HG03558 (cell line): Measurements from ENCODE around the gene CHRM4.

Experiments used
- ATAC-seq: cut with Tn5 transposase; IDR thresholded peaks from one replicate; pipeline ENCODE4 v1.9.1; 2021; ENCODE audit warnings: moderate number of reproducible peaks; ENCODE audit not compliant: unreplicated experiment; ENCODE audit errors: extremely low read depth

The CHRM4 gene

GRCh38 chr11:46404476-46405017, 13.0 kb upstream of the CHRM4 start:
- no peak for ATAC-seq

DNA sequence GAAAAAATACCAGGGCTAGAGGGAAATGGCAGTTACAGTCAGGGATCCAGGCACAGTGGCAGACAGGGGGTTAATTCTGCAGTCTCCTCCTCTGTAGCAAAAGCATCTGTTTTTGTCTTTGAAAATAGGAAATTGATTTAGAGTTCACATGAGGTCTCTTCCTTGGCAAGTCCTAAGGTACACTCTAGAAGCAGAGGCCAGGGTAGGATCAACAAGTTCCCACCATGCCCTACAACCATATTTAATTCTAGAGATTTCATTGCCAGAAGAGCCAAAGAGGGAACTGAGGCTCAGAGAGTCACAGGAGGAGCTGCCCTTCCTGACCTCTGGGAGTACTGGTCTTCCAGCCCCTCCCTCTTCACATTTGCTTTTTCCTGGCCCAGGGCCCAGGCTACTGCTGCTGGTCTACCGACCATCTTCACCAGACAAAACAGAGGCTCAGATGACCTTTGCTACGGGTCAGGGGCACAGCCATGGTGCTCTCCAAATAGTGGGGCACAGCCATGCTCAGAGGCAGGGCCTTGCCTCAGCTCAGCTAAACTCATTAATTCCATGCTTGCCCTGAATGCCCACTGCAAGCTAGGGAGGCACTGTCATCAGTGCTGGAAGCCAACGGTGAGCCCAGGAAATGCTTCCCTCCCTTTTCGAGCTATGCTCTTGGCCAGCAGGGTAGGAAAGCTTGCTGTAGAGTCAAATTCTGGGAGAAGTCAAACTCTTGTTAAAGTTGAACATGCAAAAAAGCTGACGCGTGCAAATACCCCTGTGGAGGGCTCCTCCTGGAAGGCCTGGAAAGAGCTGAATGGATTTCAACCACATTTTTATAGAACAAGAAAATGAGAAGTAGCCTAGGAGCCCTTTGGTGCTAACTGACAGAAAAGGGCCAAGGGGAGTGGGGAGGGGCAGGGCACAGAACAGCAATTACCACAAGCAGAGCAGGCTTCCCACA, 11.7 kb upstream of the CHRM4 start:
- no peak for ATAC-seq

DNA sequence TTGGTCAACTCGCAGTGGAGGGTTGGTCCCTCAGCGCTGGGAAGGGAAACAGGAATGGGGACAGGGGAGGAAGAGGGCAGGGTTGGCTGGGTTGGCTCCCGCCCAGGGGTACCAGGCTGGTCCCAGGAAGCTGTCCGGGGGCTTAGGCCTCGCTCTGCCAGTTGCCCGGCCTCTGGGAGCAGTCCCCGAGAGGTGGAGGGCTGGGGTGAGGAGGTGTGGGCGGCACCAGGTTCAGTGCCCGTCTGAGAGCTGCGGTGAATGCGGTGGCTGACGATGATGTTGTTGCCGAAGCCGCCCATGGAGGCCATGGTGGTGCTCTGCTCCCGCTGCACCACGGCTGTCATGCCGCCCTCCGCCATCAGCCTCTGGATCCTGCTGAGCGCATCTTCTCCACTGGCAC, 6.0 kb upstream of the CHRM4 start:
- no peak for ATAC-seq

DNA sequence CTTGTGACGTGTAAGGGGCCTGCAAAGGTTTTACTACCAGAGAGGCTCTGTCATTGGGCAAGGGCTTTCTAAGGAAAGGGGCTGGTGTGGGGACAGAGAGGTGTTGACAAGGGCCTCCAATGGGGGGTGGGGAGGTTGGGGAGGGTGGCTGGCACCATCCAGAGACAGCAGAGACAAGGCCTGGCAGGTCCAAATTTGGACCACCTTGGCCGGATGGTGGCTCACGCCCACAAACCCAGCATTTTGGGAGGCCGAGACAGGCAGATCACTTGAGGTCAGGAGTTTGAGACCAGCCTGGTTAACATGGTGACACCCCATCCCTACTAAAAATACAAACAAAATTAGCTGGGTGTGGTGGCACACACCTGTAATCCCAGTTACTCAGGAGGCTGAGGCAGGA, 2.2 kb upstream of the CHRM4 start:
- ATAC-seq, result no peak

DNA sequence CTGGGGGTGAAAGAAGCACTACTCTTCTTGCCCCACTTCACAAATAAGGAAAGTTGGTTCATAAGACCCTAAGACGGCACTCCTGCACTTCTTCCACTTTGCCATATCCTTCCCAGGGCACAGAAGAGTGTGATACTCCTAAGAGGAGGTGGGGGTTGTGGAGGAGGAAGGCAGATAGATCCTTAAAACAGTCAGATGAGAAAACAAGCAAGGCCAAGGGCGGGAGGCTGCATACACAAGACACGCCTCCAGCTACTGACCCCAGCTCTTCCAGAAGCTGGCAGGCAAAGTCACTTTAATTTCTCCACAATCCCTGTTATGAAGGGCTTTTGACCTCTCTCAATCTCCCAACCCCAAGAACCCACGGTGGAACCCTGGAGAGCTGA, 1.6 kb upstream of the CHRM4 start:
- ATAC-seq, result no peak

GRCh38 chr11:46392421-46393230, 1.1 kb upstream of the CHRM4 start:
- no peak for ATAC-seq

DNA sequence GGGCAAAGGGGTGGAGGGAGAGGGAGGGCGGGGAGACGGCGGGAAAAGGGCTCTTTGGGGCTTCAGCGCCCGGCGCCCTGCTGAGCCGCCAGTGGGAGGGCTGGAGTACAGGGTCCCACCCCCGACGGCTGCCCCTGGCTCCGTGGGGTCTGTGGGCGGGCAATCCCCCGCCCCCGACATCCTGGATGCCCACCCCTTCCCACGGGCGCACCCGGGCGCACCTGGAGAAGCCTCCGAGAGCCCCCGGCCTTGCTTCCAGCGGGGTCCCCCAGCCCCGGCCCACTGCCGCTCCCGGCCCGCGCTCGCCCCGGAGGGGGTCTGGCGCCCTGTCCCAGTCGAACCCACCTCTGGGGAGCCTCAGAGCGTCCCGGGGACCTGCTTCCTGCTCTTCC, 394 bp downstream of the CHRM4 start:
- ATAC-seq, result no peak

- ATAC-seq, result no peak
Observed at GRCh38 chr11:46390331-46391171, 1.0 kb downstream of the CHRM4 start.

- no peak for ATAC-seq
Observed at GRCh38 chr11:46389450-46390330, 1.9 kb downstream of the CHRM4 start.

DNA sequence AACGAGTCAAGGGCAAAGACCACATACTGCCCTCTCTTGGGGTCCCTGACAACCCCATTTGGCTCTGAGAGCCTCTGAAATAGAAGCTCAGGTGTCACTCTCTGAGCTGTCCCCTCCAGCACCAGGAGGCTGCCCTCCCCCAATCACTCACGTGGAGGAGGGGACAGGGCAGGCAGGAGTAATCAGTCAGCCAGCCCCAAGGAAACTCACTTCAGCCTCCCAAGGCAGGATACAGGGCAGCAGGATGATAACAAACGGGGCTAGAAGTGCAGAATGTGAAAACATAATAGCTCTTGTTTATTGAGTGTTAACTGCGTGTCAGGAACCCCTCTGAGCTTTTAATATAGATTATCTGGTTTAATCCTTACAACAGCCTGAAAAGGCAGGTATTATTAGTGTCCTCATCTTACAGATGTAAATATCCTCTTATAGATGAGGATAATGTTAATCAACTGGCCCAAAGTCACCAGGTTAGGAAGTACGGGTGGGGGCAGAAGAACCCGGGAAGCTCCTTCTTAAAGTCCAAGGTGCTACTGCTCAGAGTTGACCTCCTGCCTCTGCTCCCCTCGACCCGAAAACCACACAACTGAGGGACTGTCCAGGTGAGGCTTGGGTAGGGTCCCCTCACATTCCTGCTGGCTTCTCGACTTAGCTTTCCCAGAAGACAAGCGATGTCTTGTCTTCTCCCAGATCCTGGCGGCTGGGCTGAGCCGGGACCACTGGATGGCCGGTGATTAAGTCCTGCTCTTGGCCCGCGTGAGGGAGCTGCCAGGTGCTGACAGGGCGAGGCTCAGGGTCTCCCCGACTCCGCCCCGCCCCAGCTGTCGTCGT, 2.7 kb downstream of the CHRM4 start:
- no peak for ATAC-seq

- ATAC-seq, result no peak
Observed at GRCh38 chr11:46387919-46388618, 3.5 kb downstream of the CHRM4 start.

DNA sequence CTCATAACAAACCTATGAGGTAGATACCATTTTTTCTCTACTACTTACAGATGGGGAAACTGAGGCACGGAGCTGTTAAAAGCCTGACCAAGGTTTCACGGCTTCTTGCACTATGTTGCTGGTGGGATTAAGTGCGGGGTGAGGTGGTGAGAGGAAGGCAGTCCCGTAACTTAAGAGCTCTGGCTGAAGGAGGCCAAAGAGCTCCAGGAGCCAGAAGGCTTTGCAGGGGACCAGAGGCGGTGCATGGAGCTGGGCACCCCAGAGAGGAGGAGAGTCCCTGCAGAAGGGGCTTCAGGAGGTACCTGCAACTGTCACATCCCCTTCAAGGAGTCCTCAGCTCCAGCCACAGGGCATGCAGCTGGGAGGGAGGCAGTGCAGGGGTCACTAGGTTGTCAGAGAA, 4.1 kb downstream of the CHRM4 start:
- ATAC-seq, result no peak

- ATAC-seq, result no peak
Observed at GRCh38 chr11:46386674-46387073, 4.9 kb downstream of the CHRM4 start.

- ATAC-seq, result no peak
Observed at GRCh38 chr11:46386005-46386578, 5.5 kb downstream of the CHRM4 start.

DNA sequence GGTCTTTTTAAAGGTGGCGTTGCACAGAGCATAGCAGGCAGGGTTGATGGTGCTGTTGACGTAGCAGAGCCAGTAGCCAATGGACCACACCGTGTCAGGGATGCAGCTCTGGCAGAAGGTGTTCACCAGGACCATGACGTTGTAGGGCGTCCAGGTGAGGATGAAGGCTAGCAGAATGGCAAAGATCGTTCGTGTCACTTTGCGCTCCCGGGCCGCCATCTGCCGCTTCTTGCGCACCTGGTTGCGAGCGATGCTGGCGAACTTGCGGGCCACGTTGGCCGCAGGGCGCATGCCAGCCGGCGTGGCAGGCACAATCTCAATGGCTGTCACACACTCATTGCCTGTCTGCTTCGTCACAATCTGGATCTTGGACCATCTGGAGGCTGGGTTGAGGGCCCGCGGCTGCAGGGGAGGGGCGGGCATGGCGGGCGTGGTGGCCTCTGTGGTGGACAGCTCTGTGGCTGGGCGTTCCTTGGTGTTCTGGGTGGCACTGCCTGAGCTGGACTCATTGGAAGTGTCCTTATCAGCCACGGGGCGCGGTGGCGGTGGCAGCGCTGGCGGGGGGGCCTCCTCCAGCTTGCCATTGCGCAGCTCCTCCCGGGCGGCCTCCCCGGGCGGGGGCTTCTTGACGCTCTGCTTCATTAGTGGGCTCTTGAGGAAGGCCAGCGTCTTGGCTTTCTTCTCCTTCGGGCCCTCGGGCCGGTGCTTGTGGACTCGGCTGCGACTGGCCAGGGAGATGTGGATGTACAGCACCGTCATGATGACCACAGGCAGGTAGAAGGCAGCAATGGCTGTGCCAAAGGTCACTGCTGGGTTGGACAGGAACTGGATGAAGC, 6.2 kb downstream of the CHRM4 start:
- ATAC-seq, result no peak

DNA sequence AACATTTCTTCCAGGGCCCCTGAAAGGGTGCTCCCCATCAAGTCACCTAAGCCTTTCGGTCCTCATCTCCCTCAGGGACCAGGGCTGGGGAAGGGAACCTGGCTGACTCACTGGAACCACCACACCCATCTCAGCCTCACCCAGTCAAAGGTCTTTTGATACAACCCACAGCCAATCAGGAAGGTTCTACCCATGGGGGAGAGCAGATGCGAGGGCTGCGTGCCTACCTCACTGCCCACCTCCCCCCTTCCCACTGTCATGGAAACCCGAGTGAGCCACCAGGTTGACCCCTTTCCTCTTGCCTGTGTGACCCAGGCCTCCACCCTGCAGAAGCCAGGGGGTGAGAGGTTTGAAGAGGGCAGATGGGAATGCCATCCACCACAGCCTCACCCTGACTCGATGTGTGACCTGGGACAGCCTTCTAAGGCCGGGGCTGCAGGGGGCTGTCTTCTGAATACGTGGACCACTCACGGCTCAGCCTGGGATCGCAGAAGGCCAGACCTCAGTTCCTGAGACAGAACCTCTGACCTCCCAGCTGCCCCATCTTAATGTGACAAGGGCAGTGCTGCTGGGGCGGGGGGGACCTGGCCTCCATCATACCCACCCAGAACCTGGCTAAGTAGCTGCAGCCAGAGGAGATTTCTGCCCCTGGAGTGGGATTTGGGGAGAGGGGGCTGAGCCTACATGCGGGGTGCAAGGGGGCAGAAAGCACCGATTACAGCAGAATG, 7.4 kb downstream of the CHRM4 start:
- no peak for ATAC-seq
